ENCODE data around the gene MAP2K5. TPM values are rescaled to one million over a fixed set of nuclear protein-coding genes. Genes with fewer than 3 reads are reported as not detected.

Gene MAP2K5
- total RNA-seq, 1 experiment from 2014 or later: 13.6 TPM

DNA sequence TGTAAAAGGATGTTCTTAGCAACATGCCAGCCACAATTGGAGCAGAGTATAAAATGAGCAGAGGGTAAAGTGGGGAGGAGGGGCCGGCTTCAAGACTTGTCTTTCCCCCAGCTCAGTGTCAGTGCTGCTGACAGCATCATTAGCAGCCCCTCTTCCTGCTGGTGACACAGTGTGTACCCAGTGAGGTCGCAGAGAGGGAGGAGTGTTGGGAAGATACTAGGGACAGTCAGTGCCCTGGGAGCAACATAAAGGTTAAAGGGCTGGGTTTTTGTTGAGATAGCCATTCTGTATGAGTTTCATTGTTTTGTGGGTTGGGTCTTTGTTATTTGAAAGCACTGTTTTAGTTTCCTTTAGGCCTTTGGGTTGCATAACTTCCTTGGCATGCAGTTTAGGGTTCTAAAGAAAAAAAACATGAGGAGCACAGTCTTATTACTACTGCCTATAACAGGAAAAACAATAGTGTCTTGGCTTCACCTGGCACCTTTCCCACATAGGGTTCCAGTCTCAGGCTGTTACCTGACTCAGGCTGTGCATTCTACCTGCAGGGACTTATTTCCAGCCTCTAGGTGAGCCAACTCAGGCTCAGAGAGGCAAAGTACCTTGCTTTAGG, 188.7 kb downstream of the MAP2K5 start:
- ChIA-PET POLR2A (no interaction called here), CTCF (interaction anchor here (1.0 kb wide), 1 partner anchor 101 kb away, joined by 3 read pairs; no protein-coding TSS in a partner anchor)
- Mint-ChIP-seq H3K36me3 (no peaks in the 10 kb centered on the region), H3K27me3 (ENCODE audit: low read depth) (no peaks in the 10 kb centered on the region; the same call in 1 of the 2 replicates), H3K9me3 (no peaks in the 10 kb centered on the region), H3K4me3 (no peak overlapping the region), H3K27ac (no peak overlapping the region), H3K4me1 (peaks cover 57% of the 10 kb centered on the region)
- ATAC-seq (peak; percentile 69), DNase-seq (ENCODE audit: low spot score) (no peak)
- TF ChIP-seq JUN (CRISPR knock-in tag; IDR thresholded peaks at IDR 0.05): no peak
- TF ChIP-seq, protein P1, sequence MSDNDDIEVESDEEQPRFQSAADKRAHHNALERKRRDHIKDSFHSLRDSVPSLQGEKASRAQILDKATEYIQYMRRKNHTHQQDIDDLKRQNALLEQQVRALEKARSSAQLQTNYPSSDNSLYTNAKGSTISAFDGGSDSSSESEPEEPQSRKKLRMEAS (CRISPR knock-in tag; IDR thresholded peaks at IDR 0.05): no peak
- TF ChIP-seq, protein P2, sequence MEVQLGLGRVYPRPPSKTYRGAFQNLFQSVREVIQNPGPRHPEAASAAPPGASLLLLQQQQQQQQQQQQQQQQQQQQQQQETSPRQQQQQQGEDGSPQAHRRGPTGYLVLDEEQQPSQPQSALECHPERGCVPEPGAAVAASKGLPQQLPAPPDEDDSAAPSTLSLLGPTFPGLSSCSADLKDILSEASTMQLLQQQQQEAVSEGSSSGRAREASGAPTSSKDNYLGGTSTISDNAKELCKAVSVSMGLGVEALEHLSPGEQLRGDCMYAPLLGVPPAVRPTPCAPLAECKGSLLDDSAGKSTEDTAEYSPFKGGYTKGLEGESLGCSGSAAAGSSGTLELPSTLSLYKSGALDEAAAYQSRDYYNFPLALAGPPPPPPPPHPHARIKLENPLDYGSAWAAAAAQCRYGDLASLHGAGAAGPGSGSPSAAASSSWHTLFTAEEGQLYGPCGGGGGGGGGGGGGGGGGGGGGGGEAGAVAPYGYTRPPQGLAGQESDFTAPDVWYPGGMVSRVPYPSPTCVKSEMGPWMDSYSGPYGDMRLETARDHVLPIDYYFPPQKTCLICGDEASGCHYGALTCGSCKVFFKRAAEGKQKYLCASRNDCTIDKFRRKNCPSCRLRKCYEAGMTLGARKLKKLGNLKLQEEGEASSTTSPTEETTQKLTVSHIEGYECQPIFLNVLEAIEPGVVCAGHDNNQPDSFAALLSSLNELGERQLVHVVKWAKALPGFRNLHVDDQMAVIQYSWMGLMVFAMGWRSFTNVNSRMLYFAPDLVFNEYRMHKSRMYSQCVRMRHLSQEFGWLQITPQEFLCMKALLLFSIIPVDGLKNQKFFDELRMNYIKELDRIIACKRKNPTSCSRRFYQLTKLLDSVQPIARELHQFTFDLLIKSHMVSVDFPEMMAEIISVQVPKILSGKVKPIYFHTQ (CRISPR knock-in tag; IDR thresholded peaks at IDR 0.05): no peak
- no peak for TF ChIP-seq ETV6 (CRISPR knock-in tag; IDR thresholded peaks at IDR 0.05)
- TF ChIP-seq, protein P3, sequence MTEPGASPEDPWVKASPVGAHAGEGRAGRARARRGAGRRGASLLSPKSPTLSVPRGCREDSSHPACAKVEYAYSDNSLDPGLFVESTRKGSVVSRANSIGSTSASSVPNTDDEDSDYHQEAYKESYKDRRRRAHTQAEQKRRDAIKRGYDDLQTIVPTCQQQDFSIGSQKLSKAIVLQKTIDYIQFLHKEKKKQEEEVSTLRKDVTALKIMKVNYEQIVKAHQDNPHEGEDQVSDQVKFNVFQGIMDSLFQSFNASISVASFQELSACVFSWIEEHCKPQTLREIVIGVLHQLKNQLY (CRISPR knock-in tag; IDR thresholded peaks at IDR 0.05): no peak
- TF ChIP-seq CBFB (CRISPR knock-in tag; IDR thresholded peaks at IDR 0.05; ENCODE audit: low read depth): no peak
- no peak for TF ChIP-seq SMAD3 (CRISPR knock-in tag; IDR thresholded peaks at IDR 0.05; ENCODE audit: borderline replicate concordance)

DNA sequence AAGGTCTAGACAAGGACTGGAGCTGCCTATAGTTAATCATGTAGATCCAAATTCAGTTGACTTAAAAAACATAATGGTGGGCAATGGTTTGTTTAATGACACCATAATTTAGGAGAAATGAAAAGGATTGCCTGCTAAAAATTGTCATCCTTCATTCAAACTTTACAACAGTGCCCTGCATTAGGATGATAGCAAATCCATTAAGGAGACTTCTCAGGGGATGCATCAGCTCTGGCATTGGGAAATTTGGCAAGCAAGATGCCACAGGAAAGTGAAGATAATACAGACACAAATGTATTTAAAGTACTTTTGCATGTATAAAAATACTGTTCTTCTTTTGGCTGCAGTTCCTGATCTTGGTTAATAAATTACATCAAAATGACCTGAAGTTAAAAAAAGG, 189.7 kb downstream of the MAP2K5 start:
- Mint-ChIP-seq H3K27ac (no peak overlapping the region), H3K4me1 (peaks cover 57% of the 10 kb centered on the region), H3K36me3 (no peaks in the 10 kb centered on the region), H3K4me3 (no peak overlapping the region), H3K27me3 (ENCODE audit: low read depth) (no peaks in the 10 kb centered on the region; the same call in 1 of the 2 replicates), H3K9me3 (no peaks in the 10 kb centered on the region)
- DNase-seq (ENCODE audit: low spot score): no peak
- ATAC-seq: no peak
- TF ChIP-seq, protein P4, sequence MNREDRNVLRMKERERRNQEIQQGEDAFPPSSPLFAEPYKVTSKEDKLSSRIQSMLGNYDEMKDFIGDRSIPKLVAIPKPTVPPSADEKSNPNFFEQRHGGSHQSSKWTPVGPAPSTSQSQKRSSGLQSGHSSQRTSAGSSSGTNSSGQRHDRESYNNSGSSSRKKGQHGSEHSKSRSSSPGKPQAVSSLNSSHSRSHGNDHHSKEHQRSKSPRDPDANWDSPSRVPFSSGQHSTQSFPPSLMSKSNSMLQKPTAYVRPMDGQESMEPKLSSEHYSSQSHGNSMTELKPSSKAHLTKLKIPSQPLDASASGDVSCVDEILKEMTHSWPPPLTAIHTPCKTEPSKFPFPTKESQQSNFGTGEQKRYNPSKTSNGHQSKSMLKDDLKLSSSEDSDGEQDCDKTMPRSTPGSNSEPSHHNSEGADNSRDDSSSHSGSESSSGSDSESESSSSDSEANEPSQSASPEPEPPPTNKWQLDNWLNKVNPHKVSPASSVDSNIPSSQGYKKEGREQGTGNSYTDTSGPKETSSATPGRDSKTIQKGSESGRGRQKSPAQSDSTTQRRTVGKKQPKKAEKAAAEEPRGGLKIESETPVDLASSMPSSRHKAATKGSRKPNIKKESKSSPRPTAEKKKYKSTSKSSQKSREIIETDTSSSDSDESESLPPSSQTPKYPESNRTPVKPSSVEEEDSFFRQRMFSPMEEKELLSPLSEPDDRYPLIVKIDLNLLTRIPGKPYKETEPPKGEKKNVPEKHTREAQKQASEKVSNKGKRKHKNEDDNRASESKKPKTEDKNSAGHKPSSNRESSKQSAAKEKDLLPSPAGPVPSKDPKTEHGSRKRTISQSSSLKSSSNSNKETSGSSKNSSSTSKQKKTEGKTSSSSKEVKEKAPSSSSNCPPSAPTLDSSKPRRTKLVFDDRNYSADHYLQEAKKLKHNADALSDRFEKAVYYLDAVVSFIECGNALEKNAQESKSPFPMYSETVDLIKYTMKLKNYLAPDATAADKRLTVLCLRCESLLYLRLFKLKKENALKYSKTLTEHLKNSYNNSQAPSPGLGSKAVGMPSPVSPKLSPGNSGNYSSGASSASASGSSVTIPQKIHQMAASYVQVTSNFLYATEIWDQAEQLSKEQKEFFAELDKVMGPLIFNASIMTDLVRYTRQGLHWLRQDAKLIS (CRISPR knock-in tag; IDR thresholded peaks at IDR 0.05; ENCODE audit: borderline replicate concordance): no peak
- TF ChIP-seq, protein P5, sequence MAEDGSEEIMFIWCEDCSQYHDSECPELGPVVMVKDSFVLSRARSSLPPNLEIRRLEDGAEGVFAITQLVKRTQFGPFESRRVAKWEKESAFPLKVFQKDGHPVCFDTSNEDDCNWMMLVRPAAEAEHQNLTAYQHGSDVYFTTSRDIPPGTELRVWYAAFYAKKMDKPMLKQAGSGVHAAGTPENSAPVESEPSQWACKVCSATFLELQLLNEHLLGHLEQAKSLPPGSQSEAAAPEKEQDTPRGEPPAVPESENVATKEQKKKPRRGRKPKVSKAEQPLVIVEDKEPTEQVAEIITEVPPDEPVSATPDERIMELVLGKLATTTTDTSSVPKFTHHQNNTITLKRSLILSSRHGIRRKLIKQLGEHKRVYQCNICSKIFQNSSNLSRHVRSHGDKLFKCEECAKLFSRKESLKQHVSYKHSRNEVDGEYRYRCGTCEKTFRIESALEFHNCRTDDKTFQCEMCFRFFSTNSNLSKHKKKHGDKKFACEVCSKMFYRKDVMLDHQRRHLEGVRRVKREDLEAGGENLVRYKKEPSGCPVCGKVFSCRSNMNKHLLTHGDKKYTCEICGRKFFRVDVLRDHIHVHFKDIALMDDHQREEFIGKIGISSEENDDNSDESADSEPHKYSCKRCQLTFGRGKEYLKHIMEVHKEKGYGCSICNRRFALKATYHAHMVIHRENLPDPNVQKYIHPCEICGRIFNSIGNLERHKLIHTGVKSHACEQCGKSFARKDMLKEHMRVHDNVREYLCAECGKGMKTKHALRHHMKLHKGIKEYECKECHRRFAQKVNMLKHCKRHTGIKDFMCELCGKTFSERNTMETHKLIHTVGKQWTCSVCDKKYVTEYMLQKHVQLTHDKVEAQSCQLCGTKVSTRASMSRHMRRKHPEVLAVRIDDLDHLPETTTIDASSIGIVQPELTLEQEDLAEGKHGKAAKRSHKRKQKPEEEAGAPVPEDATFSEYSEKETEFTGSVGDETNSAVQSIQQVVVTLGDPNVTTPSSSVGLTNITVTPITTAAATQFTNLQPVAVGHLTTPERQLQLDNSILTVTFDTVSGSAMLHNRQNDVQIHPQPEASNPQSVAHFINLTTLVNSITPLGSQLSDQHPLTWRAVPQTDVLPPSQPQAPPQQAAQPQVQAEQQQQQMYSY (CRISPR knock-in tag; IDR thresholded peaks at IDR 0.05): no peak
- TF ChIP-seq, protein P6, sequence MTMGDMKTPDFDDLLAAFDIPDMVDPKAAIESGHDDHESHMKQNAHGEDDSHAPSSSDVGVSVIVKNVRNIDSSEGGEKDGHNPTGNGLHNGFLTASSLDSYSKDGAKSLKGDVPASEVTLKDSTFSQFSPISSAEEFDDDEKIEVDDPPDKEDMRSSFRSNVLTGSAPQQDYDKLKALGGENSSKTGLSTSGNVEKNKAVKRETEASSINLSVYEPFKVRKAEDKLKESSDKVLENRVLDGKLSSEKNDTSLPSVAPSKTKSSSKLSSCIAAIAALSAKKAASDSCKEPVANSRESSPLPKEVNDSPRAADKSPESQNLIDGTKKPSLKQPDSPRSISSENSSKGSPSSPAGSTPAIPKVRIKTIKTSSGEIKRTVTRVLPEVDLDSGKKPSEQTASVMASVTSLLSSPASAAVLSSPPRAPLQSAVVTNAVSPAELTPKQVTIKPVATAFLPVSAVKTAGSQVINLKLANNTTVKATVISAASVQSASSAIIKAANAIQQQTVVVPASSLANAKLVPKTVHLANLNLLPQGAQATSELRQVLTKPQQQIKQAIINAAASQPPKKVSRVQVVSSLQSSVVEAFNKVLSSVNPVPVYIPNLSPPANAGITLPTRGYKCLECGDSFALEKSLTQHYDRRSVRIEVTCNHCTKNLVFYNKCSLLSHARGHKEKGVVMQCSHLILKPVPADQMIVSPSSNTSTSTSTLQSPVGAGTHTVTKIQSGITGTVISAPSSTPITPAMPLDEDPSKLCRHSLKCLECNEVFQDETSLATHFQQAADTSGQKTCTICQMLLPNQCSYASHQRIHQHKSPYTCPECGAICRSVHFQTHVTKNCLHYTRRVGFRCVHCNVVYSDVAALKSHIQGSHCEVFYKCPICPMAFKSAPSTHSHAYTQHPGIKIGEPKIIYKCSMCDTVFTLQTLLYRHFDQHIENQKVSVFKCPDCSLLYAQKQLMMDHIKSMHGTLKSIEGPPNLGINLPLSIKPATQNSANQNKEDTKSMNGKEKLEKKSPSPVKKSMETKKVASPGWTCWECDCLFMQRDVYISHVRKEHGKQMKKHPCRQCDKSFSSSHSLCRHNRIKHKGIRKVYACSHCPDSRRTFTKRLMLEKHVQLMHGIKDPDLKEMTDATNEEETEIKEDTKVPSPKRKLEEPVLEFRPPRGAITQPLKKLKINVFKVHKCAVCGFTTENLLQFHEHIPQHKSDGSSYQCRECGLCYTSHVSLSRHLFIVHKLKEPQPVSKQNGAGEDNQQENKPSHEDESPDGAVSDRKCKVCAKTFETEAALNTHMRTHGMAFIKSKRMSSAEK (CRISPR knock-in tag; IDR thresholded peaks at IDR 0.05; ENCODE audit: borderline replicate concordance): no peak
- no peak for TF ChIP-seq ELF4 (CRISPR knock-in tag; IDR thresholded peaks at IDR 0.05; ENCODE audit: low read depth)
- no peak for TF ChIP-seq FOXK1 (CRISPR knock-in tag; IDR thresholded peaks at IDR 0.05)
- no peak for TF ChIP-seq CREM (CRISPR knock-in tag; IDR thresholded peaks at IDR 0.05)
- POLR2A ChIA-PET: no interaction called here
- CTCF ChIA-PET: interaction anchor here (1.3 kb wide), 1 partner anchor 19 kb away, joined by 4 read pairs; no protein-coding TSS in a partner anchor

Data from WTC11 (cell line).